OCI-LY1 (cell line): ENCODE results near the gene RELL1.

ENCODE experiments used
- EZH2 ChIP-seq: fragments of 200-600 bp; sonication (generic), shearing (Covaris generic); IDR thresholded peaks from 2 replicates; pipeline ENCODE4 v1.8.0; 2017; ENCODE audit warnings: borderline replicate concordance, mixed run types, mild to moderate bottlenecking, antibody characterized with exemption, low read length, moderate library complexity, mixed read lengths
- TF ChIP-seq, protein P1 (sequence below): fragments of 200-600 bp; sonication (generic), shearing (Covaris generic); IDR thresholded peaks from 2 replicates; pipeline ENCODE4 v1.5.1; 2017; ENCODE audit warnings: mild to moderate bottlenecking, antibody characterized with exemption, low read length, moderate library complexity, mixed read lengths

- TF ChIP-seq EZH2 = no peak
- TF ChIP-seq, protein P1, sequence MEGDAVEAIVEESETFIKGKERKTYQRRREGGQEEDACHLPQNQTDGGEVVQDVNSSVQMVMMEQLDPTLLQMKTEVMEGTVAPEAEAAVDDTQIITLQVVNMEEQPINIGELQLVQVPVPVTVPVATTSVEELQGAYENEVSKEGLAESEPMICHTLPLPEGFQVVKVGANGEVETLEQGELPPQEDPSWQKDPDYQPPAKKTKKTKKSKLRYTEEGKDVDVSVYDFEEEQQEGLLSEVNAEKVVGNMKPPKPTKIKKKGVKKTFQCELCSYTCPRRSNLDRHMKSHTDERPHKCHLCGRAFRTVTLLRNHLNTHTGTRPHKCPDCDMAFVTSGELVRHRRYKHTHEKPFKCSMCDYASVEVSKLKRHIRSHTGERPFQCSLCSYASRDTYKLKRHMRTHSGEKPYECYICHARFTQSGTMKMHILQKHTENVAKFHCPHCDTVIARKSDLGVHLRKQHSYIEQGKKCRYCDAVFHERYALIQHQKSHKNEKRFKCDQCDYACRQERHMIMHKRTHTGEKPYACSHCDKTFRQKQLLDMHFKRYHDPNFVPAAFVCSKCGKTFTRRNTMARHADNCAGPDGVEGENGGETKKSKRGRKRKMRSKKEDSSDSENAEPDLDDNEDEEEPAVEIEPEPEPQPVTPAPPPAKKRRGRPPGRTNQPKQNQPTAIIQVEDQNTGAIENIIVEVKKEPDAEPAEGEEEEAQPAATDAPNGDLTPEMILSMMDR = no peak
Measured at GRCh38 chr4:37727635-37728034, 41.5 kb upstream of the RELL1 start.
